HG03571 (cell line): Measurements from ENCODE around the gene MEGF11.

ENCODE experiments used
- ATAC-seq: cut with Tn5 transposase; IDR thresholded peaks from one replicate; pipeline ENCODE4 v1.9.1; 2021; ENCODE audit not compliant: unreplicated experiment

Gene MEGF11

DNA sequence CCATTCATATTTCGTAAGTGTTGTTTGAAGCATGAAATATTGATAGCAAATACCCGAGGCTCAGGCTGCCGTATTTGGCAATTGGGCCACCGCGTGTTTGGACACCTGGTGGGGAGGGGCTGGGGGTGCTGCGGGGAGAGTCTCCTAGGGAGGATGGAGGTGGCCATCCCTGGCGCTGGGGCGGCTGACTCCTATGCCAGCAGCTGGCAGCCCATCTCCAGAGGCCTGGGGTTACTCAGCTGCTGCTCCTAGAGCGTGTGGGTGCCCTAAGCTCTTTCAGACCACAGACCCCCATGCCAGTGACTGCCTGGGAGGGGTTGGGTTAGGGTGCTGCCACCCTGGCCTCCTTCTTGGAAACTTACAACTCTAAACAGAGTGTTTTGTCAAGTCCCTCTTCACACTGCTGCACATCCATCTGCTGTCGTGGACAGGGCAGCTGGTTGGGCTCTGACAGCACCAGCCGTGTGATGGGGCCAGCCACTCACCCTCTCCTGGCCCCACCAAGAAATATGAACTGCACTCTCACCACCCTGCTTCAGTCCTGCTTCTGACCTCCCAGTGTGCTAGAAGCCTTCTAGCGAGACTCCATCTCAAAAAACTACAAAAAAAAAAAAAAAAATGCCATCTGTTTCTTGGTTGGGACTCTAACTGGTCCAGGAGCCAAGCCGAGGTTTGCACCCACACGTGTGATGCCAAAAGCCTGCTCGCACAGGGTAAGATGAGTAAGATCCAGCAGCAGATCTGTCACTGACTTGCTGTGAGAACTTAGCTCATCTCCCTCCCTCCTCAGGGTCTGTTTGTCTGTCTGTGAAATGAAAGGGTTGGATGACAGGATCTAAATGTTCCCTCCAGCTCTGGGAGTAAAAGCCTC is 156.2 kb downstream of the MEGF11 start:
- ATAC-seq = no peak

DNA sequence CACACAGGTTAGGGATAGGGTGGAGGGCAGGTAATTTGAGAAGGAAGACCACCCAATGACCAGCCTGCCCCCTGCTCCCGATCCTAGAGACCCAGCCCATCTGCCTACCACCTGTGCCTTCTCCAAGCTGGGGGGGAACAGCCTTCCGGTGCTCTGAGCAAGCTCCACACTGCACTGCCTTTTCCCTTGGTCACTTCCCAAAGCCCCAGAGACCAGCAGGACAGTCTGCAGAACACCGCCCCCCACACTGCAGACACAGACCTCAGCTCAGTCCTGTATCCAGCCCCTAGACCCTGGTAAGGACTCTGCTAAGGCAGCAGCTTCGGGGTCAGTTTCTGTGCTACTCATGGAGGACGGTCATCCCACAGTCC is 156.9 kb downstream of the MEGF11 start:
- ATAC-seq = no peak

DNA sequence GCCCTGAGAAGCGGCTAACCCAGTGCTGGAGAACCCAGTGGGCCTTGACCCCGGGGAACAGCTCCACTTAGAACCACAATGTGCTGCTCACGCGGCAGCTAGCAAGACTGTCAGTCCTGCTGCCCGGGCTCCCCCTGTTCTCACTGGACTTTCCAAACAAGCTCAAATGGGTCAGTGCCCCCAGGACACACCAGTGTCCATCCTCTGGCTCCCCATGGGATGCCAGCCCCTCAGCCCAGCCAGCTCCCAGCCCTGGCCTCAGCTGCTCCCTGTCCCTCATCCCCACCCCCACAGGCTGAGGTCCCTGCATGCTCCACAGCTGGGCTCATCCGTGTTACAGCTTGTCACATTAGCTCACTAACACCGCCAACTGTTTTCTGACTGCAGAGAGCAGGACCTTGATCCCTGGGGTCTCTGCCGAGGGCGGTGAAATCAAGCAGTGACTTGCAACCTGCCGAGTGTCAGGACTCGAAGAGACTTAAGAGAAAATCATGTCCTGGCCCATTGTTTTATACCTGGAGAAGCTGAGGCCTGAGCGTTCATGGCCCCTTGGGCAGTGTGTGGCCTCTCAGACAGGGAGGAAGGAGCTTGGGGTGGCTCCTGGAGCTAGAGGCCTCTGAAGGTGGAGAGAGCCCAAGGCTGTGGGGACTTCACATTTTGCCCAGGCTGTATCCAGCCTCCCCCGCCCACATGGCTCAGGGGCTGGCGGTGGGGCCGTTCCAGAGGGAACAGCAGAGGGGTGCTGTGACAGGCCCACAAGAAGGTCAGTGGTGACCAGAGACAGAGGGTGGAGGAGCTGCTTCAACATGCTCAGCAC is 157.5 kb downstream of the MEGF11 start:
- ATAC-seq = no peak

DNA sequence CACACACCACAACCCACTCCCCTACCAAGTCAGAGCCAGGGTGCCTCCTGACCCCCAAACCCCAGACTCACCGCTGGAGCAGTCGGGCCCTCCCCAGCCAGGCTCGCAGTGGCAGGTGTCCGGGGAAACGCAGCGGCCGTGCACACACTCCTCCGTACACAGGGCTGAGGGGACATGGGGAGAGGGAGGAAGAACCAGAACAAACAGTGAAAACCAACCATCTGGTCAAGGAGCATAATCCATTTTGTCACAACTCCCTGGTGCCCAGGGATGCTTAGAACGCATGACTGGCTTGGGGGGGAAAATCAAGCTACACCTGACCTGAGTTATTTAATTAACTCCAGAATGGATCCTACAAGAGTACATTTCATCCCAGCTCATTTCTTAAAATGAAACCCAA is 159.2 kb downstream of the MEGF11 start:
- no peak for ATAC-seq

DNA sequence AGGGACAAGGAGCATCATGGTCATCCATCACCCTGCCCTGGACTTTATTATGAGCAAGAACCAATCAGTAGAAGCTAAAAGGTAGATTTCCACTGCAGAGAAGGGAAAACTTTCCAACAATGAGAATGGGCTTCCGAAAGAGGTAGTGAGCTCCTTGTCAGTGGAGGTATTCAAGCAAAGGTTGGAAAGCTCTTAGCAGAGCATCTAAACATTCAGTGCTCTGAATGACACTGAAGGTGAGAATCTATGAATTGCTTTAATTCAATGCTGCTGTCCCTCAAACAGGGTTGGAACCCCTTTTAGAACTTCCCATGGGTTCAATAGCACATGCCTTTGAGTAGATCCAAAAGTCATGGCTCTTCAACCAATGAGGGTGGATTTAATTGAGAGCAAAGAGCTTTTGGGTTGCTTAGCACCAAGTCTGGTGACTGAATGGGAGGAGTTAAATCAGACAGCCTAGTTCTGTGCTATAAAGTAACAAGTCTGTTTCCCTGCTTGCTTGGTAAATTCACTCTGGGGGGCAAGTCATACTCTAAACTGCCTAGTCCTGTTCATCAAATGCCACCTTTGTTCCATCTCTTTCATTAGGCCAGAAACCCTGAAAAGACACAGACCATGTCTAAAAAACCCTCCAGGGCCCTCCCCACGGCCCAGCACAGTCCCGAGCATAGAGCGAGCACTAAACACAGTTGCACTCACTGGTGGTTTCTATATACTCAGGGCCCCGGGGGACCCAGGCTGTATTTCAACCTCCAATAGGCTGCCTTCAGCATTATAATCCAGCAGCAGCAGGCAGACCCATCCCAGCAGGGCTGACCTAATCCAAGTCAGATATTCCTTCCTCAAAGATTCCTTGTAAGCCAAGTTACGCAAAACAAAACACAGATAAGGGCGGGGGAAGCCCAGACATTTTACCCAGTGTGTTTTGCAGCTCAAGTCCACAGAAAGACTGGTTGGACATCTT is 161.2 kb downstream of the MEGF11 start:
- no peak for ATAC-seq

DNA sequence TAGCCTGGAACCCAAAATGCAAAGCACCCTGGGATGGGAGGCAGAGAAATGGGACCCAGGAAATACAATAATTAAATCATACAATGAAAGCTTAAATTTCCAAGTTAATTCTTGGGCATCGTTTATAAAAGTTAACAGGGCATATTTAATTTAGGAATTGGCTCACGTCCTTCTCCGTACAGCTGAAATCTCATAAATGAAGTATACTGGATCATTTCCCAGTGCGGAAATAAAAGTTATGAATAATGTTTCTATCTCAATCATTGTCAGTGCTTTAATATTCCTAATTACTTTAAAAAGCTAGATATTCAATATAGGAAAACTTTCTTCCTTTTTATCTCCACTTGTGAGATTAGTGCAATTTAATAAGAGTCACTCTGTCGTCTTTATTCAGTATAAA is 164.0 kb downstream of the MEGF11 start:
- ATAC-seq = no peak

DNA sequence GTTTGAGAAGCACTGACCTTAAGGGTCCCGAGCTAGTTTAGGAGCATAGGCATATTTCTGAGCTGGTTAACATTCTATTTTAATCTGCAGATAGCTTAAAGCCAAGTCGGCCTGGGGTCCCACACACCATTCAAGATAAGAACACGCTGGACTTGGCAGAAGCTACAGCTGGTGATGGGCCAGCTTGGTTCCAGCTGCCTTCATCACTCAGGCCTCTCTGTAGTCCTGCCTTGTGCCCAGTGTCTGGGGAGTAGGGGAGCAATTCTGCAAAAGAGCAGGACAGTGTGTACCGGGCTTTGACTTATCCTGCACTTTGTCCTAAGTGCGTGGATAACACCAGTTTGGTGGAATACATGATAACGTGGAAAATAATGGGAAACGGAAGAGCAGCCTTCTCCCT is 164.5 kb downstream of the MEGF11 start:
- no peak for ATAC-seq

DNA sequence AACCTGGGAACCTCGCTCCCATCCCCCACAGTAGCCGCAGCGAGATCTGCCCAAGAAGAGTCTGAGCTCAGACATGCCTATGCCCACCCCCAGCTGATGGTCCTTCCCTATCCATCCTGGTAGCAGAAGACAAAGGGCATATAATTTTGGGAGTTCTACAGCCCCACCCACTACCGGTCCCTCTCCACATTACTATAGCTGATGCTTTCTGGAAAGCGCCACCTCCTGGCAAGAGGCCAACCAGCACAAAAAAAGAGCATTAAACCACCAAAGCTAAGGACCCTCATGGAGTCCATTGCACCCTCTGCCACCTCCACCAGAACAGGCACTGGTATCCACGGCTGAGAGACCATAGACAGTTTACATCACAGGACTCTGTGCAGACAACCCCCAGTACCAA is 168.4 kb downstream of the MEGF11 start:
- no peak for ATAC-seq

DNA sequence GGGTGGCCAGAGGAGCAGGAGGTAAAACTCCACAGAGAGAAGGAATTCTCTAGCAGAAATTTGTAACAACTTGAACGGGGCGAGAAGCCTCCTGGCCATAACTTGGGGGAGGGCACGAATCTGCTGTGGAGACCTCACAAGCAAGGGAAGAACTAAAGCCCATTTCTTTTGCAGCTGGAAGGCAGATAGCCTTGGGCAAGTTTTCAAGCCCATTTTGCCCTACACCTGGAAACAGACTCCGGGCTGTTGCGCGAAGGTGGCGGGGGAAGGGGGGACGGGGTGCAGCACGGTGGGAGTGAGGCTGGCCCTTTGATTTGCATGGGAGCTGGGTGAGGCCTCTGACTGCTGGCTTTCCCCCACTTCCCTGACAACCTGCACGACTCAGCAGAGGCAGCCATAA is 168.8 kb downstream of the MEGF11 start:
- ATAC-seq = no peak

DNA sequence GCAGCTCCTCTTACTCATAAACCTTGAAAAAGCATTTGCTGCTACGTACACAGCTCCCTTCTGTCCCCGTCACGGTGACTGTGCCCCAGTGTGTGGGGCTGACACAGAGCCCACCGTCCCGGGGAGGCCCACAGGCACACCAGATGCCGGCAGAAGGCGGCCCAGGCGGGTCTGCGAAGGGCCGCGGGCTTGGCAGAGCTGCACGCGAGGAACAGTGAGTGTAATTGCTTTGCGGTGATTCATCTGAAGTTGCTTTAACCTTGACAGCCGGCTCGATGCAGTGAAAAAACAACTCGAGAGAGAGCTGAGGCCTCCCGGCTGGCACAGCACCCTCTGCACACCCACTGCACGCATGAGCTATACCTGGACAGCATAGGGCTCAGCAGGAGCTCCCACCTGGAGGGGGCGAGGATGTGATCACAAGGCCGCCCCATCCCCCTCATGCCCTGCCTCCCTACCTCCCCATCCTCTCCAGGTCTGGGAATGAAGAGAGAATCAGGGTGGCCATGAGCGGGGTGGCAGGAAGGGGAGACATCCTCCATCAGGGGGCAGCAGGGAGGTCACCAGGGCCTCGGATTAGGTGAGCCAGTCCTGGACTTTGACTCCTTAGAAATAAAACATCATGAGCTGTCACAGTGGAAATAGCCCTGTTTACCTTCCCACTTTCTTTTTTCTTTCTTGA is 172.7 kb downstream of the MEGF11 start:
- ATAC-seq = no peak

DNA sequence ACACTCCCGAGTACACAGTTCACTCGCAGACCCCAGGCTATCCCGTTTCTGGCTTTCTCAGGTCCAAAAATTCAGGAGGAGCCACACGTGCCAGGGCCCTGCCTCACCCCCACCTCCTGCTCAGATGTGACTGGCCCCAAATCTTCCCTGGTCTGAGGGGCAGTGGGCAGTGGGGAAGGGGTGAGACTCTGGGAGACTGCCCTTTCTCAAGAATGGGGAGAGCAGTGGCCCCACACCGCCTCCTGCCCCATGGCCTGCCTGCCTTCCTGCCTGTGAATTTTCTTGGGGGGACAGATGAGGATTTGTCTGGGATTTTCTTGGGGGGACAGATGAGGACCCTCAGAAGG is 174.6 kb downstream of the MEGF11 start:
- no peak for ATAC-seq

DNA sequence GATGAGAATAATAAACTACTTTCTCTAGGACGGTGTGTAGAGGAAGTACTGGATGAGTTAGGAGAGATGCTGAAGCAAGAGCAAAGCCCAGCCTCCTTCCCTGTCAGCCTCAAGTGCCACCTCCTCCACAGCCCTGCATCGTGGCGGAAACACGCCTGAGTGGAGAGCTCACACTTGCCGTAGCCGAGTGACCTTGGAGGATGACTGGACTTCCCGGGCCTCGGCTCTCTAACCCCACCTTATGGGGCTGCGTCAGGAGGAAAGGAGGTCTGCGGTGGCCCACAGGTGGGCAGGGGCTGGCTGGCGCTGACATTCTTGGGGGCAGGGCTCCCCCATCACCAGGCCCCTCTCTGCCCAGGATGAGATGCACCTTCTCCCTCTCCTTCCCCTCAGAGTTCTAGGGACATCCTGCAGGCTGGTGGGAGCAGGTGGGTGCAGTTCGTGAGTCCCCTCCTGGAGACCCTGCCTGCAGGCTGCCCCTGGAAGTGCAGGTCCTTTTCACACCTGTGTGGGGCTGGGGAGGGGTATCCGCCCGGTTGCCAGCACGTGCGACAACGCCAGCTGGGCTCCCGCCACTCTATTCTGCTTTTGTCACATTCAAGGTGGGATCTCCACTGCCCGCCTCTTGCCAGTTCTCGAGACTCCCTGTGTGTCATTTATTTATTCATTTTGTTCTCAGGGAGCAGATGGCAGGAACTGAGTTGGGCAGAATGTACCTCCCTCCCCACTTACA is 175.2 kb downstream of the MEGF11 start:
- no peak for ATAC-seq

DNA sequence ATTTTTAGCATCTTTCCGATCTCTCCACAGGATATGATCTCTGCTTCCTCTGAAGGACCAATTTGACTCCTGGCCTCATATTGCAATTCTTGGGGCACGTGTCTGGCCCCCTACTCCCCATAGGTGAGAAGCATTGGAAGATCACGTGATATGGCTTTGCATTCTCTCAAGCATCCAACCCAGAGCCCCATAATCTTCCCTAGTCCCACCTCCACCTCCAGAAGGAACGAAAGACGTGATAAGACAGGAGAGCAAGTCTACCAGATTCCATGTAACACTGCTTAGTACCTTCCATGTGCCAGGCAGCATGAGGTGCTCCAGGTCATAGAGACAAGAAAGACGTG is 176.3 kb downstream of the MEGF11 start:
- no peak for ATAC-seq

DNA sequence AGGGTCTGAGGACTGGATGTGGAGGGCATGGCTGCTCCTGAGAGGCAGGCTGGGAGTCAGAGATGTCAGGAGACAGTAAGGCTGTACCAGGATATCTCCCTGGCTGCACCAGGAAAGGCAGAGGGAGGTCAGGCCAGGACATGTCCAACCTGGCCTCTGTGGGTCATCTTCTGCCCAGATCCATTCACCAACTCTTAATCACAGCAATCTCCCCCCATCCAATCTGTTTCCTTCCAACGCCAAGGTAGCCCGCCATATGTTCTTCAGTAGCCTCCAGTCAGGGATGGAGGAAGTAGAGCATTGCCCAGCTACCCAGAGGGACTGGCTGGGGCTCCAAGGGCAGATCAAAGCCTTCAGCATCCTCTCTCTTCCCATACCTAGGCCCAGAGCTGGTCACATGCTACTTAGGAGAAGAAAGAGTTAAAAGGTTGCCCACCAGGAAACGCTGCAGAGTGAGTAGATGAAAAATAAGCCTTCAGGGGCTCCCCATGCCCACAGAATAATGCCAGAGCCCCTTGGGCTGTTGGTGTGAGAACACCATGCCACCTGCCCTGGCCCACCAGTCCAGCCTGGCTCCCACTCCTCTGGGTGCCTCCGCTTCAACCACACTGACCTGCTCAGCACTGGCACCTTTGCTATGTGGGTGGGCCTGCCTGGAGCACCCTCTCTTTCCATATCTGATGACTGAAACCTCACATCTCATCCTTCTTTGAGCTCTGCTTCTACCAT is 176.8 kb downstream of the MEGF11 start:
- no peak for ATAC-seq

DNA sequence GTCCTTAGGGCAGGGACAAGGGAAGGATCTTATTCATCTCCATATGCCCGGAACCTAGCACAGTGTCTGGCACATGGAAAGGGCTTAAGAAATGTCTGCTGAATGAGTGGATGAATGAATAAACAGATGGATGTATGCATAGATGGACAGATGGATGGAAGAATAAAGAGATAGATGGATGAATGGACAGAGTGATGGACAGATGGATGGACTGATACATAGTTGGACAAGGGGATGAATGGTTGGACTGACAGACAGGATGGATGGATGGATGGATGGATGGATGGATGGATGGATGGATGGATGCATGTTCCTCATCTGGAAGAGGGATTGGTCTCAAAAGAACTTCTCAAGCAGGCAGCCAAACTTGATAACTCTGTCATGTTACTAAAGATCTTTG is 177.6 kb downstream of the MEGF11 start:
- ATAC-seq = no peak

DNA sequence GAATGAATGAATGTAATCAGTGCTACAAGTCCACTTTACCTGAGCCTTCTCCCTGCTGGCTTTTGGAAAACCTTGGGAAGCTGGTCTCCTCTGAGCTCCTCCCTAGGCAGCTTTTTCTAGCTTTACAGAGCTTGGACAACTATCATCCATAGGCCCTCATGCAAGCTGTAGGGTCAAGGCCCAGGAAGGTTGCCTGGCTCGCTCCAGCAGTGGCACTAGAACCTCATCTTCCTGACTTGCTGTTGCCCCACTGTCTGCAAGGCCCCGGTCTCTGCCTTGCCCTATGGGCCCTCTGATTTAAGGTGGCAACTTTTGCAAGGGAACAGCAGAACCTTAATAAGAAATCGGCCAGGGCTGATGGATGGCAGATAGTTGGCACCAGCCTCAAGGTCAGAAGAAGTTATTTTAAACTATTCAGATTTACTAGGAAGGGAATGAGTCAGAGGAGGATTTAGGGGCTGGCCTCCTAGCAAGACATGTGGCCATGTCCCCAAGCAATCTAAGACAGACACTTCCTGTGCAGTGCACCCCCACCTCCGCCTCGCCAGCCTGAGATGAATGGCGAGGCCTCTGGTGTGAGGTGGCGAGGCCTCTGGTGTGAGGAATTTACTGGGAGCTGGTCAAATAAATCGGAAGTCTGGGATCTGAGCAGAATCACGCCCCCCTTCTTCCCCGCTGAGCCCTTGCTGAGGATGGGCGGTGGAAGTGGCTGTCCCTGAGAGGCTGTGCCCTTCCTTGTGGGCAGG is 180.8 kb downstream of the MEGF11 start:
- no peak for ATAC-seq

DNA sequence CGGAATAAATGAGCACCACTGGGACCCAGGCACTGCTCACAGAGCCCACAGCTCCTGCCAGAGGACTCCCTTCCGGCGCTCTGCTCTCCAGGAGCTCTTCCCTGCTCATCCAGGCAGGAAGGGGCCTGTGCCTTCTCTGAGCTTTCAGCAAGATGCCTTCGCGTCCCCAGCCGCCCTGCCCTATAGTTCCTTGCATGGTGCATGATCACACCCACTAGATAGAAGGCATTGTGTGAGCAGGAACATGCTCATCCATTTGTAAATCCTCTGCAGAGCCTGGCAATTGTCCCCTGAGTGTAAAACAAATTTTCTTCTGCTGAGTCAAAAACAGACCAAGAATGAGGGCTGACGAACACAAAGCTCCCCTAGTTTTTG is 181.6 kb downstream of the MEGF11 start:
- no peak for ATAC-seq

DNA sequence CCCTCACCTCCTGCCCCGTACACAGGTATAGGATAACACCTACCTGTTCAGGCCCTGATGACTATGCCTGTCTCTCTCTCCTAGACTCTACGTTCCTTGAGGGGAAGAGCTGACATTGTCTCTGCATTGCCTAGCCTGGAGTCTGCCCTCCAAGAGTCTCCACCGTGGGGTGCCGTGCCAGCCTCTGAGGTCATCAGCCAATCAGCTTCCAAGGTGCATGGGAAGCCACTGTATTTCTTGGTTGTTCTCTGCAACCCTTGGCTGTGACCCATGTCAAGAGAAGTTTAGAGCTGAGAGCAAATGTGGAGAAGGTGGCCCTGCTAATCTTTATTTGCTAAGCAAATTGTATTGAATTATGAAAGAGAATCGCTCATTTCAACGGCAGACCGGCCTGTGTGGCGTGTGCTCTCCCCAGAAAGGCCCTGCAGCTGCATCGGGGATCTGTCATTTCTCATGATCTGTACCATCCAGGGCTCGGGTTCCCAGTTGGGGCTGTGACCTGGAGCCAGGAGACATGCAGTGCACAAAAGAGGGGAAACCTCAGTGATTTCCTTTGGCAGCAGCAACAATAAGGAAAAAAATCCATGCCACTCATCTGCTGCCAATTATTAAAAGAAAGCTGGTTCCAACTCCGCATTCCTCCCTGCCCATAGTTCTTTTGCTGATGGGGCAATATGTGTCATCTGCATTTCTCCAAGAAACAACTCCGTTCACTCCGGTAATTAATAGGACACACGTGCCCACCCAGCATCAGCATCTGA is 182.2 kb downstream of the MEGF11 start:
- no peak for ATAC-seq
